Activated CD4-positive, alpha-beta memory T cell treated with anti-CD3 and anti-CD28 coated beads for 36 hours (primary cell): ENCODE data around the gene TBX2. TPM values are rescaled to one million over a fixed set of nuclear protein-coding genes. Genes with fewer than 3 reads are reported as not detected.
A peak's percentile ranks its signal among the peaks of the same experiment; 100 is the strongest.

ENCODE experiments used
- CTCF ChIA-PET: fragments of 350-600 bp; sonication (Branson Sonifier 250); formaldehyde crosslinking; loops from one replicate; lab custom pipeline; 2021; ENCODE audit warnings: antibody characterized with exemption, inconsistent platforms; lab: Charles Lee
- POLR2A ChIA-PET: fragments of 350-600 bp; sonication (Branson Sonifier 250); formaldehyde crosslinking; loops from one replicate; lab custom pipeline; 2021; ENCODE audit warnings: antibody characterized with exemption; lab: Charles Lee
- DNase-seq: peaks from one replicate; pipeline ENCODE4 v3.0.0-alpha.2; 2020
- H3K27ac Mint-ChIP-seq: one replicate; pipeline ENCODE4 v1.8.0; 2021; ENCODE audit warnings: mixed read lengths
- H3K27me3 Mint-ChIP-seq: one replicate; pipeline ENCODE4 v1.8.0; 2021; ENCODE audit warnings: mixed read lengths
- H3K36me3 Mint-ChIP-seq: one replicate; pipeline ENCODE4 v1.8.0; 2021; ENCODE audit warnings: mixed read lengths
- H3K4me1 Mint-ChIP-seq: one replicate; pipeline ENCODE4 v1.8.0; 2021; ENCODE audit warnings: low read depth, mixed read lengths
- H3K4me3 Mint-ChIP-seq: one replicate; pipeline ENCODE4 v1.8.0; 2021; ENCODE audit warnings: mild to moderate bottlenecking, mixed read lengths
- H3K9me3 Mint-ChIP-seq: one replicate; pipeline ENCODE4 v1.8.0; 2021; ENCODE audit warnings: mixed read lengths
- intact Hi-C: fragments of 100-400 bp; cut with micrococcal nuclease; formaldehyde crosslinking; loops from one replicate; pipeline ENCODE4 v1.15.1; 2023
- total RNA-seq, 2 experiments: library from RNA; stranded (reverse); gene quantifications; one replicate each; pipeline ENCODE4 v1.2.3, GENCODE V29; 2021

Gene TBX2
- total RNA-seq, 2 experiments from 2014 or later: 0.05 TPM; not detected in 1

DNA sequence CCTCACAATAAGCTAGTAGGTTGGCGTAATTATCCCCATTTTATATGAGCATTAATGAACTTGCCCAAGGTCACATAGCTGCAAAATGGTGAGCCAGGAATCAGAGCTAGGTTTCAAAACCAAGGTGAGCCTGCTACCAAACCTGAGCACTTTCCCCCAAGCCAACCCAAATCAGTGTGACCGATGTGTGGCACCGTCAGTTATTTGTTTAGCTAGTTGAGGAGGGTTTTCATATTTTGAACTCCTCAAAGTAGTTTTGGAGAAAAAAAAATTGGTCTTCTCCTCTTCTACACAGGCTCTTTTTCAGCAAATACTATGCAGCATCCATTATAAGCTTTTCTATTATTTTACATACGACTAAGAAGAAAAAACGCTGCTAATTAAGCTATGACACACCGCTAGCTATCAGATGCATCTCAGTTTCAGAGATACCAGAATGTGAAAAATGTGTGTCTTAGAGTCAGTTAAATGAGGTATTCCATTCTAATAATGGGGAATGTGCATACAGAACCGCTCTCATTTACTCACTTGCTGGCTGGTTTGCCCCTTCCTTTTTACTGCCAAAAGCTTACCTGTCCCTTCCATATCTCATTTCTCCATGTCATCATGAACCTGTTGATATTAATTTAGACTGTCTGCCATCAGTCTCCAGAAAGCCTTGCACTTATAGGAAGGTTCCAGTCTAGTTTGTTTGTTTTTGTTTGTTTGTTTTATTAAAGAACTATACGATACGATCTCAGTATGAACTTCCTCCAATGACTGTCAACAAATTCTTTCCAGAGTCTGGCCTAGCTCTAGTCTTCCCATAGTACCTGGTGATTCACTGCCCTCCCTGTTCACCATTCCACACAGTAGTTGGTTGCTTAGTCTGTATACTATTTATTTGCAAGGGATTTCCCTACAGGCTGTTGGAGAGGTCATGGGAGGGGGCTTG lies 50.3 kb downstream of the TBX2 start:
- Mint-ChIP-seq H3K36me3 (no peaks in the 10 kb centered on the region), H3K9me3 (no peaks in the 10 kb centered on the region), H3K27ac (no peak overlapping the region), H3K27me3 (peaks cover 40% of the 10 kb centered on the region), H3K4me1 (peaks cover 21% of the 10 kb centered on the region), H3K4me3 (no peak overlapping the region)
- no peak for DNase-seq
- CTCF ChIA-PET: interaction anchor here (0.6 to 2.3 kb wide), 3 partner anchors 38 to 478 kb away, joined by 3 to 10 read pairs (median 4); no protein-coding TSS in a partner anchor
- intact Hi-C loops: no loop called here
- POLR2A ChIA-PET: no interaction called here

DNA sequence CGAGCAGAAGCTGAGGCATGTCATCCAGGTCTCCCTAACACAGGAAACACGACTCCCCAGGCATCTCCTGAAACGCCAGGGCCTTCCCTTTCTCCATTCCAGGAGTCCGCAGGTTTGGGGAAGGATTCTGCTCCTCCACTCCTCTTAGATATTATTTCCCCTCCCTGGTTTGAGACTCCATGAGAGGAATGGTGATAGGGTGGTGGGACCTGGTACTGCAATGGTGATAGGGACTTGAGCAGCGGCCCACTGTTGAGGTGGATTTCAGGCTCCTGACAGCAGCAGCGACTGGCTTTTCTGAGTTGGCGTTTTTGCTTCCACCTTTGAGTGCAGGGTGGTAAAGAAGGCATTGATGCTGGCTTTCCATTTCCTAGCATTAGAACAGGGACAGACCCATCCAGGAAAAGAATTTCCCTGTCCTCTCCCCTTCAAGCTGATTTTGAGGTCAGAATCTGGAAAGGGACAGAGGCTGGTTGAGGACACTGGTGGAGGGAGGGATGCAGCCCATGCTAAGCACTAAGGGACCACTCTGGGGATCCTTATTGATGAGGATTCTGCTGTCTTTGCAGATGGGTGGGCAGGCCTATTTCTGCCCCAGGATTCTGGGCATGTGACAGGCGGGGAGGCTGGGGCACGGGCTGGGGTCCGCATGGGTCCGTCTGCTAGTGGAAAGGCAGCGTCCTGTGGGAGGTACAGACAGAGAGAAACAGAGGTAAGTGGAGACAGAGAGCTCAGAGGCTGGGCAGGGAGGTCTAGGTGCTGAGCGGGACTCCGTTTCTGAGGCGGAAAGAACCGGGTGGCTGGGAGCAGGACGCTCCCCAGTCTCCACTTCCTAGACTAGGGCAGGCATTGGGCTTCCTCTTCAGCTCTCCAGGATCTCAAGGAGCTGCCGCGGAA lies 51.2 kb downstream of the TBX2 start:
- ChIA-PET CTCF (interaction anchor here (0.8 to 1.6 kb wide), 3 partner anchors 34 to 51 kb away, joined by 3 to 4 read pairs (median 3); partner anchors contain the start of gene TBX2), POLR2A (no interaction called here)
- no peak for DNase-seq
- Mint-ChIP-seq H3K9me3 (no peaks in the 10 kb centered on the region), H3K27ac (no peak overlapping the region), H3K36me3 (no peaks in the 10 kb centered on the region), H3K27me3 (peaks cover 44% of the 10 kb centered on the region), H3K4me1 (peaks cover 24% of the 10 kb centered on the region), H3K4me3 (no peak overlapping the region)
- intact Hi-C loops: no loop called here

DNA sequence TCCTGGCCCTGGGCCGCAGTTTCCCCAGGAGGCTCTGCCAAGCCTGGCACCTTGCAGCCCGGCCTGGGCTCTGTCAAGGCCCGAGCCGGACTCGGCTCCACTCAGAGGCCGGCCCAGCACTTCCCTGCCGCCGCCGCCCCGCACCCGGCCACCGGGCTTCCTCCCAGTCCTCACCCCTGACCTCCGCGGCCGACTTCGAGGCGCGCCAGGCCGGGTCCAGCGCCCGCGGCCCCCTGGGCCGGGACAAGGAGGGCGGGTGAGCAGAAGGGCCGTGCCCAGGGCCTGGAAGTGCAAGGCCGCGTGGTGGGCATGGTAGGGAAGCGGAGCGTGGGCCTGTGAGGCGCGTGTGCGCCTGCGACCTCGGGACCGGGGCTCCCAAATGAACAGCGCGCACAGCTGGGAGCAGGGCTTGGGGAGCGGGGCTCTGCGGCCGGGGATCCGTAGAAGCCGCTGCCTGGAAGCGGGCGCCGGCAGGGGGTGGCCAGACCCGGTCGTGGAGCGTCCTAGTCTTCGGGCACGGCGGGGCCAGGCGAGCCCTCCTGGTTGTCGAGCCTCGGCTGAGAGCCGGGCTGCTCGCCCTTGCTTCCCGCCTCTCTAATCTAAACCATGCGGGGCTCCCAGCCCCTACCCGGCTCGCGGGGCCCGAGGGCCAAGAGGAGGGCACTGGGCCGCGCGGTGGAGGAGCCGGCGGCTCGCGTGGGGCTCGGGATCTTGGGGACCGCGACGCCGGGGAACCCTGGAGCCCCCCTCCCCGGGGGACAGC lies 52.1 kb downstream of the TBX2 start:
- no peak for DNase-seq
- Mint-ChIP-seq H3K4me3 (no peak overlapping the region), H3K27ac (no peak overlapping the region), H3K36me3 (no peaks in the 10 kb centered on the region), H3K27me3 (peaks cover 44% of the 10 kb centered on the region), H3K4me1 (peaks cover 24% of the 10 kb centered on the region), H3K9me3 (no peaks in the 10 kb centered on the region)
- intact Hi-C loops: no loop called here
- ChIA-PET POLR2A (no interaction called here), CTCF (interaction anchor here (0.8 to 1.6 kb wide), 3 partner anchors 35 to 52 kb away, joined by 3 to 4 read pairs (median 3); partner anchors contain the start of gene TBX2)

DNA sequence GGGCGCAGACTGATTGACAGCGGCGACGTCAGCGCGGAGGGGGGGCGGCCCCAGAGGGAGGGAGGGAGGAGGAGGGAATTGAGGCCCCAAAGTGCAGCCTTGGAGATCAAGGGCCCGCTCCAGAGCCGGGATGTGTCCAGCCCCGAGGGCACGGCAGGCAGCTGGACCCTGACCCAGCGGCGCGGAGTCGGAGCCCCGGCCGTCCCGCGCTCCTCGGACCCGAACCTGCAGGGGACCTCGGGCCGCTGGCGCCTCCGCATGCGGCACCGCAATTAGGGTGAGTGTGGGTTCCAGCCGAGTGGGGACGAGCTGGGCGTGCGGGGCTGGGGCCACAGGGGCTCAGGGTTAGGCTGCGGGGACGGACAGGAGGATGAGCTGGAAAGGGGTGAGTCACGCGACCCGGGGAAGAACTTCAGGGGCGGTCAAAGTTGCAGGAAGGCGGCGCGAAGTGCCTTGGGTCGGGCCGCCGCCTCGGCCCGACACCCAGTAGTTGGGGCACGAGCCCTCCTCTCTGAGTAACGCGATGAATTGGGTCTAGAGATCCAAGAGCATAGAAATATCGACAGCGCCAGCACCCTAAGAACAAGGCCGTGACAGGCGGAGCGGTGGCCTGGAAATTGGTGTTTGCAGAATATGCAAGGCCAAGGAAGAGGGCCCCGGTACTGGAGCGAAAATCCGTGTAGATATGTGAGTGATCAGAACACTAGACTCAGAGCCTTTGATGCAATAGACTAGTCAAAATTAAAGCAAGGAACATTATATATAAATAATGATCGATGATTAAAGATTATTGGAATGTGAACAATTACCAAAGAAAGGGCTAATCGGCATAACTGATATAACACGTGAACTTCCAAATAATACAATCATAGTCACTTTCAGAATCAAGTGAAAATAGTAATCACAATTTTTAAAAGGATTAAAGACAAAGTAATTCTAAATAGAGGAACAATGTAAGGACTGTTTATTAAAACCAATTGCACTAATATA lies 53.0 kb downstream of the TBX2 start, which contains the start of gene TBX4:
TSS of gene TBX4 (plus strand) at position 122 of the 990 bp plus-strand sequence. CDS start 4,069 bp downstream, outside the sequence.
- peak within 1 kb of the TSS; percentile 57 for H3K4me3 Mint-ChIP-seq

DNA sequence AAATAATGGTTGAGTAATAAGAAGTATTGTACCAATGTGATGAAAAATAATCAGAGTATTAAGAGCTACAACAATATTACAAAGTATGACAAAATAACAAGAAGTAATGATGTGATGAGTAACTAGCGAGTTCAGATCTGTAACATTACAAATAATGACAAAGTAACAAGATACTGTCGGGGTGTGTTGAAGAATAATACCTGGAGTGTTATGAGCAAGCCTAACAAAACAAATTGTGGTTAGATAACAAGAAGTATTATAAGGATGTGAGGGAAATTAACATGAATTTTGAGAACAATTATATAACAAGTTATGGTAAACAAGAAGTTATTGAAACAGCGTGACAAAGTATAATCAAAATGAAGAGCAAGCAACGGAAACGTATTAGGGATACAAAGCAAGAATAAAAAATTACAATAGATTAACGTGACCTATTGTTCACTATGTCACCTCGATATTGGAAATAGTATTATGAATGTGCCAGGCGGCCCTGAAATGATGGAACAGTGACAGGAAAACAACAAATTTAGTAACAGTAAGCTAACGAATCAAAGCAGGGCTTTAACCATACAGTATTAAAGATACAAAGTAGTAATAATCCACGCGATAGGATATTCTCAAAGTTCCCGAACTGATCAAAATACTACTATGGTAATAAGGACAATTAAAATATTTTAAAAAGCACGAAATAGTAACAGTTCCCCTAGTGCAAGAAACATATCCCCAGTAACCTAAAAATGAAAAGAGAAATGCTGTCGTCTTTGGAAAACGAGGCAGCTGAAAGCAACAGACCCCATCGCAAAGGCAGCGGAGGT lies 54.1 kb downstream of the TBX2 start:
- DNase-seq: no peak
- Mint-ChIP-seq H3K27ac (no peak overlapping the region), H3K4me3 (no peak overlapping the region), H3K4me1 (peaks cover 33% of the 10 kb centered on the region), H3K36me3 (no peaks in the 10 kb centered on the region), H3K9me3 (no peaks in the 10 kb centered on the region), H3K27me3 (peaks cover 59% of the 10 kb centered on the region)
- intact Hi-C loops: loop anchor here (2.0 kb wide), 1 partner anchor 51 kb away; no protein-coding TSS in a partner anchor
- CTCF ChIA-PET: interaction anchor here (1.4 kb wide), 1 partner anchor 41 kb away, joined by 5 read pairs; no protein-coding TSS in a partner anchor
- POLR2A ChIA-PET: no interaction called here

More for the DNA sequence above, 53.0 kb downstream of the TBX2 start, which contains the start of gene TBX4:
- H3K4me1 Mint-ChIP-seq: peaks cover 30% of the 10 kb centered on the region
- H3K27ac Mint-ChIP-seq: no peak within 1 kb of the TSS
- H3K36me3 Mint-ChIP-seq: no peaks in the 10 kb centered on the region
- H3K27me3 Mint-ChIP-seq: peaks cover 48% of the 10 kb centered on the region
- POLR2A ChIA-PET: no interaction called here
- CTCF ChIA-PET: interaction anchor here (1.2 to 1.6 kb wide), 2 partner anchors 36 to 41 kb away, joined by 3 to 4 read pairs; no protein-coding TSS in a partner anchor
- intact Hi-C loops: no loop called here
- DNase-seq: no peak
- H3K9me3 Mint-ChIP-seq: no peaks in the 10 kb centered on the region

DNA sequence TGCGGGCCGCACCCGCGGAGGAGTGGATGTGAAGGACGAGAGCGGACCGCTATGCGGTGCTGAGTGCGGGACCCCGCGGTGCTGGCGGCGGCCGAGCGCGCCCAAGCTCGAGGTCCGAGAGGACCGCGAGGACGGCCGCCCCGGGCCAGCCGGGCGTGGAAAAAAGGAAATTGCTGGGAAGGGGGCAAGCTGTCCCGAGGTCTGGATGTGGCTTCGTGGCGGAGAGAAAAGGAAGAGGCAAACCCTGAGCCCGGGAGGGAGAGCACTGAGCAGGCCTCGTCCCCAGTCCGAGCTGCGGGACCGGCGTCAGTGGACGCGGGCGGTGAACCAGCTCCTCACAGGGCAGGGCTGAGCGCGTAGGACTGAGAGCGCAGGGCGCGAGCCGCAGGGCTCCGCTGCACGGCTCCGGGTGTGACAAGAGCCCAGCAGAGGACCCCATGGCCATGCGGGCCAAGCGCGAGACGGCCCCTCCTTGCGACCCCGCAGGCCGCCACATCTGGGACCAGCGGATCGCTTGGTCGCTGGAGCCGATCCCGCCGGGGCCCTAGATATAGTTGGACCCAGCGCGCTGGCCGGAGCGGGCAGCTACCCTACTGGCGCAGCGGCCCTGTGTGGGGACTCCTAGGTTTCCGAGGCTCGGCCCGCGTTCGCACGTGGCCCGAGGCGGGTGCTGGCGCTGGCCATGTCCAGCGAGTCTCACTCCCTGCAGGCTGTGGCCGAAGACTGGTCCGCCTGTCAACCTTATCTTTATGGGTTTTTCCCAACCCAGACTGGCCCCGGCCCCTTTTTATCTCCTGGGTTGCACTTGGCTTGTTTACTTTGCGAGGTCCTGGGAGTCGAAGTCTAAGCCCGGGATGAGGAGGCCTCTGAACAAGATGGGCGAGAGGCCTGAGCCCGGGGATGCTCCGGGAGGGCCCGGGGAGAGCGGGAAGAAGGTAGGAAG lies 55.0 kb downstream of the TBX2 start:
- no peak for DNase-seq
- no peaks in the 10 kb centered on the region for H3K9me3 Mint-ChIP-seq
- H3K27ac Mint-ChIP-seq: no peak overlapping the region
- H3K4me3 Mint-ChIP-seq: no peak overlapping the region
- ChIA-PET POLR2A (interaction anchor here (0.9 kb wide), 1 partner anchor 51 kb away, joined by 3 read pairs; no protein-coding TSS in a partner anchor), CTCF (interaction anchor here (1.4 kb wide), 1 partner anchor 42 kb away, joined by 5 read pairs; no protein-coding TSS in a partner anchor)
- peaks cover 68% of the 10 kb centered on the region for H3K27me3 Mint-ChIP-seq
- intact Hi-C loops: loop anchor here (2.0 kb wide), 1 partner anchor 52 kb away; no protein-coding TSS in a partner anchor
- H3K4me1 Mint-ChIP-seq: peaks cover 33% of the 10 kb centered on the region
- no peaks in the 10 kb centered on the region for H3K36me3 Mint-ChIP-seq

DNA sequence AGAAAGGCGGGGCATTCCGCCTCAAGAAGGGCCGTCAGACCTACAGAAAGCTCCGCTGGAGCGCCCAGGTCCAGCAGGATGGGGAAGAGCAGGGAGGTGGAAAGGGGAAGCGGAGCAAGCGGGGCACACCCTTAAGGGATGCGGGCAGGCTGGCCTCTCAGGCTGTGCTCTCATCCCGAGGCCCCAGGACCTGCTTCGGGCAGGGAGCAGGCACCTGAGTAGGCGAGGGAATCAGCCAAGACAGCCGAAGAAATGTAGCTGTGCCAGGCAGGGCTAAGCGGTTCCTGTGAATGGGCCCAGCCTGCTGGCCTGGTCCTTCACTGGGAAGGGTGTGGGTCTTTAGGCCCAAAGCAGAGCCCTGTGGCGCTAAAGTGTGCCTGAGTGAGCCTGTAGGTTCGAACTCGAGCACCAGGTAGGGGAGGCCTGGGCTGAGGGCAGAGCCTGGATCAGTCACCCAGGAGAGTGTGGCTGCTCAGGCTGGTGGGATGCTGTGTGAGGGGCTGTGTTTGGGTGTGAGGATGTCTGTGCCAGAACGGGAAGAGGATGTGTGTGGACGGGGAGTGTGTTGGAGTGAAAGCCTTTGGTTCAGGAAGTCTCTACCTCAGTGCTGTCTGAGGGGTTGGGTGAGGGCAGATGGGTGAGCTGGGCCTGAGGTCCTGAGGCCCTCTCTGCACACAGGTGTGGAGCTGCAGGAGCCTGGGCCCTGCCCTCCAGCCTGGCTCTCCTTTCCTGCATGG lies 55.8 kb downstream of the TBX2 start:
- no peak for DNase-seq
- Mint-ChIP-seq H3K27me3 (peaks cover 72% of the 10 kb centered on the region), H3K36me3 (no peaks in the 10 kb centered on the region), H3K4me3 (no peak overlapping the region), H3K4me1 (peaks cover 33% of the 10 kb centered on the region), H3K27ac (no peak overlapping the region), H3K9me3 (no peaks in the 10 kb centered on the region)
- POLR2A ChIA-PET: interaction anchor here (0.7 to 0.9 kb wide), 2 partner anchors 43 to 52 kb away, joined by 3 read pairs; no protein-coding TSS in a partner anchor
- intact Hi-C loops: loop anchor here (2.0 kb wide), 1 partner anchor 53 kb away; no protein-coding TSS in a partner anchor
- CTCF ChIA-PET: no interaction called here

DNA sequence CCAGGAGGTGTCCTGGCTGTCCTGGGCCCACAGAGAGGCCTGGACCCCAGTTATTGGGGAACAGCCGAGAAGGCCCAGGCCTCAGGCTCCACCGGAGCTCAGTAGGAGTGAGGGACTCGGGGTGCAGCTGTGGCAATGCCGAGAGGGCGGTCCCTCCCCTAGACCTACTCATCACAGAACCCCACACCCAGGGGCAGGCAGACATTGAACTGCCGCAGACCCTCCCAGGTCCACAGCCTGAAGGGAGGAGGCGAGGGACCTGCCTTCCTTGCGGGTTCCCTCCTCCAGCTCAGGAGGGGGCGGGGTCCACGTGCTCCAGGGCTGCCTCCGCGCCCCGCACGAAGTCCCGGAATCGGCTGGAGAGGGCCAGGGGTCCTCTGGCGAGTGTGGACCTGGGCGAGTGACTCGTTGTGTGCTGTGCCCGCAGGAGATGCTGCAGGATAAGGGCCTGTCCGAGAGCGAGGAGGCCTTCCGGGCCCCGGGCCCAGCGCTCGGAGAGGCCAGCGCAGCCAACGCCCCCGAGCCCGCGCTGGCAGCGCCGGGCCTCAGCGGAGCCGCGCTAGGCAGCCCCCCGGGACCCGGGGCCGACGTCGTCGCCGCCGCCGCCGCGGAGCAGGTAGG lies 56.5 kb downstream of the TBX2 start:
- Mint-ChIP-seq H3K36me3 (no peaks in the 10 kb centered on the region), H3K4me1 (peaks cover 29% of the 10 kb centered on the region), H3K27ac (no peak overlapping the region), H3K4me3 (no peak overlapping the region), H3K27me3 (peaks cover 74% of the 10 kb centered on the region), H3K9me3 (no peaks in the 10 kb centered on the region)
- ChIA-PET POLR2A (interaction anchor here (0.7 to 0.9 kb wide), 2 partner anchors 44 to 53 kb away, joined by 3 read pairs; no protein-coding TSS in a partner anchor), CTCF (no interaction called here)
- intact Hi-C loops: no loop called here
- DNase-seq: no peak
